HG02938 (cell line): ENCODE measurements around the gene CDCA4.

Experiments
- ATAC-seq: cut with Tn5 transposase; IDR thresholded peaks from one replicate; pipeline ENCODE4 v1.9.1; 2021; ENCODE audit warnings: mild to moderate bottlenecking, moderate library complexity; ENCODE audit not compliant: unreplicated experiment

The CDCA4 gene

GRCh38 chr14:104993306-104993705 is 27.6 kb downstream of the CDCA4 start:
- ATAC-seq: no peak

- ATAC-seq: no peak
Measured at GRCh38 chr14:104992501-104992900, 28.4 kb downstream of the CDCA4 start.

- ATAC-seq: no peak
Measured at GRCh38 chr14:104991896-104992230, 29.0 kb downstream of the CDCA4 start.

GRCh38 chr14:104989951-104990303 is 31.0 kb downstream of the CDCA4 start:
- ATAC-seq: no peak

- no peak for ATAC-seq
Measured at GRCh38 chr14:104989236-104989950, 31.5 kb downstream of the CDCA4 start.

GRCh38 chr14:104986487-104987164 is 34.3 kb downstream of the CDCA4 start:
- no peak for ATAC-seq

GRCh38 chr14:104985675-104986486 is 35.0 kb downstream of the CDCA4 start, which contains the start of gene CLBA1:
TSS of gene CLBA1 (plus strand) at chr14:104985788. CDS start at chr14:104986432, 644 bp downstream.
- ATAC-seq: peak; percentile 81

GRCh38 chr14:104984056-104984894 is 36.6 kb downstream of the CDCA4 start:
- no peak for ATAC-seq

GRCh38 chr14:104983231-104983721 is 37.6 kb downstream of the CDCA4 start:
- no peak for ATAC-seq

- ATAC-seq: no peak
Measured at GRCh38 chr14:104982548-104983230, 38.2 kb downstream of the CDCA4 start.

GRCh38 chr14:104981699-104982541 is 39.0 kb downstream of the CDCA4 start:
- no peak for ATAC-seq

- ATAC-seq: no peak
Measured at GRCh38 chr14:104980611-104981531, 40.0 kb downstream of the CDCA4 start.

- ATAC-seq: no peak
Measured at GRCh38 chr14:104979758-104980610, 40.9 kb downstream of the CDCA4 start.

GRCh38 chr14:104978746-104979691 is 41.9 kb downstream of the CDCA4 start:
- no peak for ATAC-seq

- no peak for ATAC-seq
Measured at GRCh38 chr14:104977681-104978653, 42.9 kb downstream of the CDCA4 start, which contains the start of gene AHNAK2. TSS of gene AHNAK2 (minus strand) at chr14:104978374. CDS start at chr14:104978237, 137 bp downstream.
